GM12891 (cell line): ENCODE data around the gene CFAP46.

ENCODE experiments used
- PAX5 ChIP-seq: IDR thresholded peaks from 2 replicates; pipeline ENCODE4 v1.6.1; 2011; ENCODE audit warnings: low read length, moderate library complexity, mild to moderate bottlenecking; ENCODE audit not compliant: insufficient read depth, severe bottlenecking
- POLR2A ChIP-seq: IDR thresholded peaks from 2 replicates; pipeline ENCODE4 v1.6.1; 2011; ENCODE audit warnings: low read depth, low read length, control low read depth
- POLR2AphosphoS5 ChIP-seq: IDR thresholded peaks from 2 replicates; pipeline ENCODE4 v1.6.1; 2011; ENCODE audit warnings: low read depth, low read length, control low read depth
- SPI1 ChIP-seq: IDR thresholded peaks from 2 replicates; pipeline ENCODE4 v1.6.1; 2011; ENCODE audit warnings: low read depth, low read length, control low read depth
- TAF1 ChIP-seq: IDR thresholded peaks from 2 replicates; pipeline ENCODE4 v1.6.1; 2011; ENCODE audit warnings: low read depth, low read length, control low read depth

- TF ChIP-seq POLR2A (no peak), TAF1 (no peak), POLR2AphosphoS5 (no peak), PAX5 (no peak), SPI1 (no peak)
Observed at GRCh38 chr10:132813560-132814468, 128.6 kb downstream of the CFAP46 start.
